ENCODE measurements around the gene MGAT5B. TPM values are rescaled to one million over a fixed set of nuclear protein-coding genes. Genes with fewer than 3 reads are reported as not detected.

Gene MGAT5B
- total and polyA plus RNA-seq, 2 experiments from 2014 or later, result 1.6 to 10.0 TPM

GRCh38 chr17:76996741-76997694, 128.8 kb downstream of the MGAT5B start:
- H3K9me2 ChIP-seq (ENCODE audit: insufficient read depth), result no peaks in the 10 kb centered on the region
- Mint-ChIP-seq H3K4me3 (no peak overlapping the region), H3K9me3 (no peaks in the 10 kb centered on the region), H3K27ac (no peak overlapping the region), H3K4me1 (peaks cover 34% of the 10 kb centered on the region), H3K36me3 (ENCODE audit: low read depth) (no peaks in the 10 kb centered on the region), H3K27me3 (ENCODE audit: insufficient read depth, low read depth, poor library complexity) (peaks cover 14% of the 10 kb centered on the region)
- H3K27me3 ChIP-seq (ENCODE audit: insufficient read depth), result no peaks in the 10 kb centered on the region
- TF ChIP-seq ZNF462 (CRISPR knock-in tag; IDR thresholded peaks at IDR 0.05) (no peak), ZNF114 (CRISPR knock-in tag; IDR thresholded peaks at IDR 0.05) (no peak), ZNF331 (CRISPR knock-in tag; IDR thresholded peaks at IDR 0.05; ENCODE audit: low read depth) (no peak), REST (IDR thresholded peaks at IDR 0.05; ENCODE audit: unreplicated experiment) (no peak), STAT1 (IDR thresholded peaks at IDR 0.05; ENCODE audit: unreplicated experiment) (no peak), JUNB (IDR thresholded peaks at IDR 0.05; ENCODE audit: unreplicated experiment) (no peak), NANOG (IDR thresholded peaks at IDR 0.05; ENCODE audit: borderline replicate concordance) (no peak), EZH2 (IDR thresholded peaks at IDR 0.05; ENCODE audit: low read depth, unreplicated experiment) (no peak)
- no peak overlapping the region; the same call in 1 of the 2 replicates for H2AFZ ChIP-seq
- no peak overlapping the region for H3K4me2 ChIP-seq
- no peaks in the 10 kb centered on the region for H4K20me1 ChIP-seq (replicated peaks; ENCODE audit: insufficient read depth)
- no peak for DNase-seq (ENCODE audit: low spot score)
- no peaks in the 10 kb centered on the region for H3K36me3 ChIP-seq (ENCODE audit: insufficient read depth)
- peaks cover 35% of the 10 kb centered on the region for H3K4me1 ChIP-seq (ENCODE audit: insufficient read depth)
- no peak overlapping the region for H3K27ac ChIP-seq (ENCODE audit: low read depth)
- no peaks in the 10 kb centered on the region for H3F3A ChIP-seq (replicated peaks; ENCODE audit: low read depth)
- ATAC-seq, result no peak
- H3K79me2 ChIP-seq (replicated peaks; ENCODE audit: insufficient read depth), result no peaks in the 10 kb centered on the region
- no peak overlapping the region for H3K4me3 ChIP-seq
